DOHH2 (cell line): ENCODE measurements around the gene AANAT.
A peak's percentile ranks its signal among the peaks of the same experiment; 100 is the strongest.

Experiments
- CTCF ChIP-seq: fragments of 200-600 bp; sonication (generic); IDR thresholded peaks from one replicate; pipeline ENCODE4 v1.5.1; 2014; ENCODE audit warnings: antibody characterized with exemption, mild to moderate bottlenecking, low read depth, low read length; ENCODE audit not compliant: poor library complexity, severe bottlenecking
- EZH2phosphoT487 ChIP-seq: fragments of 200-600 bp; sonication (generic); IDR thresholded peaks from 2 replicates; pipeline ENCODE4 v1.6.1; 2017; ENCODE audit warnings: borderline replicate concordance, mild to moderate bottlenecking, antibody characterized with exemption, low read length, moderate library complexity, mixed read lengths

GRCh38 chr17:76506408-76507345, 39.3 kb downstream of the AANAT start:
- TF ChIP-seq CTCF (peak; percentile 90), EZH2phosphoT487 (no peak)
